CD14-positive monocyte (primary cell): Measurements from ENCODE around the gene FXYD2. TPM values are rescaled to one million over a fixed set of nuclear protein-coding genes. Genes with fewer than 3 reads are reported as not detected.

Source experiments
- DNase-seq, 3 donors: peaks; one replicate each; pipeline ENCODE4 v3.0.0-alpha.2; 2011 to 2022
- H2AFZ ChIP-seq: 2 replicates; pipeline ENCODE4 v1.6.0; 2012; ENCODE audit warnings: mild to moderate bottlenecking, low read depth, low read length, inconsistent platforms; ENCODE audit not compliant: insufficient read depth, poor library complexity, severe bottlenecking
- H3K27ac ChIP-seq, 2 donors: 1 replicate in 1 of 2; 2 replicates in 1 of 2; pipeline ENCODE4 v1.5.1; 2012 to 2013; ENCODE audit warnings: low read length in 2 of 2, control low read depth in 1 of 2, inconsistent platforms in 1 of 2, low read depth in 1 of 2, mild to moderate bottlenecking in 1 of 2
- H3K27me3 ChIP-seq, 2 donors: one replicate each; pipeline versions ENCODE4 v1.6.0 to v1.6.1; 2011 to 2013; ENCODE audit warnings: low read length in 2 of 2; ENCODE audit not compliant: control insufficient read depth in 2 of 2, insufficient read depth in 2 of 2
- H3K36me3 ChIP-seq, 2 donors: replicated peaks in 1 of 2; 1 replicate in 1 of 2; 2 replicates in 1 of 2; pipeline versions ENCODE4 v1.5.1 to v1.6.1; 2012 to 2013; ENCODE audit warnings: low read length in 2 of 2, control low read depth in 1 of 2, inconsistent platforms in 1 of 2, mild to moderate bottlenecking in 1 of 2; ENCODE audit not compliant: insufficient read depth in 2 of 2, control insufficient read depth in 1 of 2
- H3K4me1 ChIP-seq, 2 donors: 1 replicate in 1 of 2; 2 replicates in 1 of 2; pipeline versions ENCODE4 v1.5.1 to v1.6.1; 2012 to 2013; ENCODE audit warnings: low read length in 2 of 2, control low read depth in 1 of 2, inconsistent platforms in 1 of 2, mild to moderate bottlenecking in 1 of 2, moderate library complexity in 1 of 2; ENCODE audit not compliant: insufficient read depth in 2 of 2, control insufficient read depth in 1 of 2
- H3K4me2 ChIP-seq: replicated peaks from 2 replicates; pipeline ENCODE3; 2012; ENCODE audit warnings: low read length, moderate library complexity, mild to moderate bottlenecking; ENCODE audit not compliant: poor library complexity, severe bottlenecking; ENCODE audit errors: extremely low read depth
- H3K4me3 ChIP-seq, 3 experiments: fragments of 200-600 bp in 1 of 3; sonication (generic) in 1 of 3; replicated peaks in 1 of 3; 1 replicate in 2 of 3; 2 replicates in 1 of 3; pipeline ENCODE4 v1.5.1; 2011 to 2013; ENCODE audit warnings: low read length in 3 of 3, mild to moderate bottlenecking in 3 of 3, control low read depth in 2 of 3, low read depth in 2 of 3, inconsistent platforms in 1 of 3, moderate library complexity in 1 of 3
- H3K79me2 ChIP-seq: 2 replicates; pipeline ENCODE4 v1.6.0; 2012; ENCODE audit warnings: mild to moderate bottlenecking, control low read depth, inconsistent platforms, low read length, moderate library complexity; ENCODE audit not compliant: insufficient read depth
- H3K9ac ChIP-seq: 2 replicates; pipeline ENCODE4 v1.6.0; 2017; ENCODE audit warnings: low read length, mild to moderate bottlenecking; ENCODE audit not compliant: insufficient read depth, poor library complexity, severe bottlenecking
- H3K9me3 ChIP-seq, 2 donors: replicated peaks in 1 of 2; 1 replicate in 1 of 2; 2 replicates in 1 of 2; pipeline versions ENCODE4 v1.5.1 to v1.6.1; 2012 to 2013; ENCODE audit warnings: low read length in 2 of 2, control low read depth in 1 of 2; ENCODE audit not compliant: control insufficient read depth in 1 of 2, insufficient read depth in 1 of 2
- H4K20me1 ChIP-seq: 2 replicates; pipeline ENCODE4 v1.6.0; 2012; ENCODE audit warnings: mild to moderate bottlenecking, low read length, control low read depth, moderate library complexity; ENCODE audit not compliant: insufficient read depth
- H3K27ac Mint-ChIP-seq, 7 donors: one replicate each; pipeline ENCODE4 v1.8.0; 2020; ENCODE audit warnings: mild to moderate bottlenecking in 7 of 7, mixed read lengths in 7 of 7, moderate library complexity in 6 of 7, inconsistent platforms in 2 of 7
- H3K27me3 Mint-ChIP-seq, 3 donors: one replicate each; pipeline ENCODE4 v1.8.0; 2021 to 2022; ENCODE audit warnings: low read depth in 3 of 3, mild to moderate bottlenecking in 3 of 3, mixed read lengths in 3 of 3, moderate library complexity in 3 of 3, inconsistent platforms in 1 of 3
- H3K36me3 Mint-ChIP-seq, 2 donors: one replicate each; pipeline ENCODE4 v1.8.0; 2020; ENCODE audit warnings: mixed read lengths in 2 of 2, inconsistent platforms in 1 of 2, mild to moderate bottlenecking in 1 of 2
- H3K4me1 Mint-ChIP-seq: one replicate; pipeline ENCODE4 v1.8.0; 2020; ENCODE audit warnings: mild to moderate bottlenecking, mixed read lengths
- H3K4me3 Mint-ChIP-seq, 2 donors: one replicate each; pipeline ENCODE4 v1.8.0; 2020; ENCODE audit warnings: mild to moderate bottlenecking in 2 of 2, mixed read lengths in 2 of 2, moderate library complexity in 1 of 2
- H3K9me3 Mint-ChIP-seq, 7 donors: one replicate each; pipeline ENCODE4 v1.8.0; 2020 to 2022; ENCODE audit warnings: mixed read lengths in 7 of 7, mild to moderate bottlenecking in 6 of 7, moderate library complexity in 6 of 7, inconsistent platforms in 2 of 7
- CTCF ChIP-seq: fragments of 200-600 bp; IDR thresholded peaks from one replicate; pipeline ENCODE4 v1.8.0; 2022; ENCODE audit warnings: antibody characterized with exemption, mild to moderate bottlenecking
- WGBS: methylation state at CpG from one replicate; pipeline ENCODE4 v1.1.5; 2013; ENCODE audit warnings: missing lambda C conversion rate; ENCODE audit not compliant: insufficient coverage; 5-methylcytosine and 5-hydroxymethylcytosine counted together
- intact Hi-C, 2 donors: fragments of 100-400 bp; cut with micrococcal nuclease; formaldehyde crosslinking; loops; one replicate each; pipeline versions ENCODE4 v1.15.0 to v1.15.1; 2023
- polyA plus RNA-seq, 3 donors: library from polyadenylated mRNA; depleted of rRNA in 1 of 3; unstranded in 2 of 3; stranded (reverse) in 1 of 3; fragments of 300-500 nt in 2 of 3; fragments of >200 nt in 1 of 3; fragmentation: Illumina TruSeq in 2 of 3; gene quantifications; 1 replicate in 2 of 3; 2 replicates in 1 of 3; pipeline ENCODE4 v1.2.3, GENCODE V29; 2012 to 2021

Gene FXYD2
- polyA plus RNA-seq, 3 donors, result 0.96 to 4.4 (median 2.5) TPM

DNA sequence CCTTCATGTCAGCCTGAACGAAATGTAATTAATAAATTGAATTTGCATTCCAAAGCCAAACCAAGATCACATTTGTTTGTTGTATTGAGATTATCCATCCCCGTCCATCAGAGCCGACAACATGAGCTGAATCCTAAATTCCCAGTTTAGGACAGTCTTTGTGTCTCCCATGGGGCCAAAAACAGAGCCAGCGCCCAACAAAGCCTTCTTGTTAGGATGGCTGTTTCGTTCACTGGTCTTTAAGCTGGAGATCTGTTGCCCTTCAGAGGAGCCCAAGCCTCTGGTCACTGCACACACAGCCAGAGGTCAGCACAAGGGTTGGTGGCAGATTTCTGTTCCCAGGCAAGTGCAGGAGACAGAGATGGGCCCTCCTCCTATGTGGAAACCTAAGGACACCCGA, 53.3 kb downstream of the FXYD2 start:
- 94% methylated on average over 5 of the region's 6 CpGs for WGBS
- H3K9me3 ChIP-seq, result no peaks in the 10 kb centered on the region
- no peak overlapping the region for H3K9ac ChIP-seq
- H3K4me3 ChIP-seq, result no peak overlapping the region
- DNase-seq, result no peak
- H3K4me1 ChIP-seq, result no peaks in the 10 kb centered on the region
- peaks cover 0 to 2% (median 0%) of the 10 kb centered on the region in 7 donors for H3K9me3 Mint-ChIP-seq
- no peaks in the 10 kb centered on the region for H4K20me1 ChIP-seq
- no peaks in the 10 kb centered on the region for H3K27me3 ChIP-seq
- no peak overlapping the region for H3K4me3 Mint-ChIP-seq
- H3K27ac Mint-ChIP-seq, result peak overlapping the region in 1 of 7 donors; percentile 66
- no peak overlapping the region for H2AFZ ChIP-seq
- H3K4me2 ChIP-seq, result no peak overlapping the region
- no peak for TF ChIP-seq CTCF
- intact Hi-C loops, result no loop called here
- H3K36me3 Mint-ChIP-seq, result no peaks in the 10 kb centered on the region
- H3K36me3 ChIP-seq, result no peaks in the 10 kb centered on the region
- no peaks in the 10 kb centered on the region for H3K79me2 ChIP-seq
- H3K4me1 Mint-ChIP-seq, result no peaks in the 10 kb centered on the region
- no peak overlapping the region for H3K27ac ChIP-seq
- peaks cover 5 to 17% (median 11%) of the 10 kb centered on the region in 3 donors for H3K27me3 Mint-ChIP-seq

DNA sequence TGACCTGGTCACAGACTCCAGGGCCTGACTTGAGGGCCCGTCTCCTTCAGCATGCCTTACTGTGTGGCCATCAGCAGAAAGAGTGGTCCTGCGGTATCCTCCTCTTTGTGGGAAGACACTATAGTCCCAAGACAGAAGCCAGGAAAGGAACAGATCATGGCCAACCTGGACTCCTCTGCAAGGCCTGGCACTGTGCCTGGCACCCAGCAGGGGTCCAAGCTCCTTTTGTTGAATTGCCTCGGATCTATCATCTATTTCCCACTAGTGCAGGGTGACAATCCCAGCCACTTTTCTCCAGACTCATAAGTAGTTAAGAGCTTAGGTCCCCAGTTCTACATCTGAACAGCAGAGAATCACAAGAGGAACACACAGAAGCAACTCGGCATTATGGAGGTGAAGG, 54.5 kb downstream of the FXYD2 start:
- no peak for DNase-seq
- H3K4me3 ChIP-seq, result no peak overlapping the region
- H3K9ac ChIP-seq, result no peak overlapping the region
- H2AFZ ChIP-seq, result no peak overlapping the region
- Mint-ChIP-seq H3K9me3 (peaks cover 0 to 2% (median 0%) of the 10 kb centered on the region in 7 donors), H3K27ac (no peak overlapping the region), H3K27me3 (peaks cover 5 to 12% (median 11%) of the 10 kb centered on the region in 3 donors), H3K4me1 (no peaks in the 10 kb centered on the region), H3K4me3 (no peak overlapping the region), H3K36me3 (no peaks in the 10 kb centered on the region)
- intact Hi-C loops, result no loop called here
- no peaks in the 10 kb centered on the region for H4K20me1 ChIP-seq
- no peak overlapping the region for H3K27ac ChIP-seq
- H3K9me3 ChIP-seq, result no peaks in the 10 kb centered on the region
- H3K36me3 ChIP-seq, result no peaks in the 10 kb centered on the region
- no peaks in the 10 kb centered on the region for H3K79me2 ChIP-seq
- TF ChIP-seq CTCF, result no peak
- no peak overlapping the region for H3K4me2 ChIP-seq
- 100% methylated on average over 3 of the region's 4 CpGs for WGBS
- H3K4me1 ChIP-seq, result no peaks in the 10 kb centered on the region
- H3K27me3 ChIP-seq, result no peaks in the 10 kb centered on the region

Other genes starting within 250 kb of the FXYD2 start
- not detected for gene DSCAML1, start 27.5 kb downstream of the FXYD2 start, polyA plus RNA-seq
- 10 to 100 TPM; 36.4 to 52.1 (median 44.1) TPM for gene FXYD6, start 51.9 kb upstream of the FXYD2 start, polyA plus RNA-seq
- 1 to 10 TPM in 1 of 3 donors, under 1 TPM in 2; 0.17 to 2.4 (median 0.37) TPM for gene TMPRSS13, start 104.7 kb upstream of the FXYD2 start, polyA plus RNA-seq
- gene IL10RA, start 161.7 kb upstream of the FXYD2 start, polyA plus RNA-seq, result 100 to 1,000 TPM; 152 to 413 (median 226) TPM